SH-SY5Y (cell line): ENCODE measurements around the gene INPP5A.

Experiments
- GATA2 ChIP-seq: IDR thresholded peaks from 2 replicates; pipeline ENCODE4 v1.6.1; 2011; ENCODE audit warnings: mild to moderate bottlenecking, low read depth, low read length
- GATA3 ChIP-seq: IDR thresholded peaks from 2 replicates; pipeline ENCODE4 v1.6.1; 2011; ENCODE audit warnings: low read depth, mild to moderate bottlenecking, low read length, moderate library complexity

GRCh38 chr10:132589015-132589414 is 51.4 kb downstream of the INPP5A start:
- TF ChIP-seq GATA2 (no peak), GATA3 (no peak)
